GM21423 (cell line): Measurements from ENCODE around the gene BRD3.

ENCODE experiments used
- ATAC-seq: cut with Tn5 transposase; IDR thresholded peaks from one replicate; pipeline ENCODE4 v1.9.1; 2021; ENCODE audit warnings: mild to moderate bottlenecking, moderate library complexity; ENCODE audit not compliant: unreplicated experiment

Gene BRD3

DNA sequence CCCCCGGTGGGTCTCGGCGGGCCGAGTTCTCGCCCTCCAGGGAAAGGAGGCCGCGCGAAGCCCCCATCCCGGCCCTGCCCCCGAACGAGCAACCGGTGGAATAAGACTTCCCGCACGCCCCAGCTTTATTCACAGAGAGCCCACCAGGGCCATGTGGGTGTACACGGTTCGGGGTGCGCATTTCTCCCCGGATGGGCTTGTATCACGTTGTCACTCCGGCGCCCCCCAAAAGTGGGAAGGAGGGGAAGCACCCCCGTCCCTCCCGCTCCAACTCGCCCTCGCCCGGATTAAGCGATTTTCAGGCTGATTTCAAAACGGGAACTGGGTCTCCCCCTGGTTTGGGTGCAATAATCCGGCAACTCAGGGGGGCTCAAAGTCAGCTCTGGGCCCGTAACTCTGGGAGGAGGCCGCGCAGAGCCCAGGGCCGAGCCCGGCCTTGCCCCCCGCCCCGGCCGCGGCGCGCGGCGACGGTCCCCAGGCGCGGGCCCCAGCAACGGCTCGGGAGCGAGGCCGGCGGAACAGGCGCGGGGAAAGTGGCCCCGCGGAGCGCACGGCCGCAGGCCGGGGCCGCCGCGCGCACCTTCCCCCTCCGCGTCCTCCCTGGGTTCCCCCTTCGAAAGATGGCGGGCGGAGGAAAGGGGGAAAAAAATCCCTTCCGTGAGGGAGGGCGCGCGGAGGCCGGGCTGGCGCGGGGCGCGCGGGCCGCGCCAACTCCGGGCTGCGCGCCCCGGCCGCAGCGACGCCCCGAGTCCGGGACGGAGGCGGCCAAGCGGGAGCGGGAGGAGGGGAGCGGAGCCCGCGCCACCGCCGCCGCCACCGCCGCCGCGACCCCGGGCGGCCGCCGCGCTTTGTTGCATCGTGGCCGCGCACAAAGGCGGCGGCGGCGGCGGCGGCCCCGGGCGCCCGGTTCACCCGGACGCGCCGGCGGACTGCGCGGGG, 644 bp downstream of the BRD3 start:
- peak; percentile 3 for ATAC-seq

DNA sequence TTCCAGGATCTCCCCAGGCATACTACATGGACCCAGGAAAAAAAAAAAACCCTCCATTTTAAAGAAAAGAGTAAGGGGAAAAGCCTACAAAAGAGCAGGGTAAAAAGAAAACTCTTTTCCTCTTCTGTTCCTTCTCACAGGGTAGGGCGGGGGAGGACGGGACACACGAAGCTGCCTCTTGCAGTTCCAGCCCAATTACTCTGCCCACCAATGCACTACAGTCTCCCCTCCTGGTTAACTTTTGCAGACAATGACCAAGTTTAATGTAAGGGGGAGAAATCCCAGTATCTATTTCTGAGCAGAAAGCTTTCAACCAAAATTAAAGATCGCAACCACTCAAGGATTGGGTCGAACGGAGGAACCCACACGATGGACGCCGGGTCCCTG, 1.3 kb downstream of the BRD3 start:
- no peak for ATAC-seq

DNA sequence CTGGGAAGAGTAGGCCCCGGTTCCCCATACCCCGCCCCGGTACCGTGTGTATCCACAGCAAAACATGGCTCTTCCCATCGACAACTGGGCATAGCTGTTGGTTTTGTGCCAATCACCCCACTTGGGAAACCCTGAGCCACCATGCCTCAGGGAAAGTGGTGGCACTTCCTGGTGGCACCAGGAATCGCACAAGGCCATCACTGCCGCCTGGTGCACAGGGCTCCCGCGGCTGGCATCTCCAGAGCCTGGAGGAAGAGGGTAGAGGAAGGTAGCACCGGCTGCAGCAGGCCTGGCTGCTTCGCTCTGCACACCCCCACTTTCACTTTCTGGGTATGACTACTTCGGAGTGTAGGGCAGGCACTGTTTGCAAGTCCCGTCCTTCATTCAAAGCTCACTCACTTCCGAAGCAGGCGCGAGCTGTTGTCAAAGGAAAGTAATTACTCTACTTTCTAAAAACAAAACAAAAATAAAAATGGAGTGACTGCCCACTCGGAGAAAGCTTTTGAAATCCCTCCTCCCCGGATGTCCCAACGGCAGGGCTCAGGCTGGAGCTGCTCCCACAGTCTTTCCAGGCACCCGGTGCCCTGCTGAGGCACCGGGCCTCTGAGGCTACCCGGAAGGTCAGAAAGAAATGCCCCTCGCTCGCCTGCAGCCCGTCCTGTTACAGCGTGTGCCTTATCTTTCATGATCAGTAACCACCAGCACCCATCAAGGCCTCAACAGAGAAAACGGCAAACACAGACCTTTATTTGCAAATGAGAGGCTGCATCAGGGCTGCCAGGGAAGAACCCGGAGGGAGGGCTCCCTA, 2.0 kb downstream of the BRD3 start:
- ATAC-seq: no peak

DNA sequence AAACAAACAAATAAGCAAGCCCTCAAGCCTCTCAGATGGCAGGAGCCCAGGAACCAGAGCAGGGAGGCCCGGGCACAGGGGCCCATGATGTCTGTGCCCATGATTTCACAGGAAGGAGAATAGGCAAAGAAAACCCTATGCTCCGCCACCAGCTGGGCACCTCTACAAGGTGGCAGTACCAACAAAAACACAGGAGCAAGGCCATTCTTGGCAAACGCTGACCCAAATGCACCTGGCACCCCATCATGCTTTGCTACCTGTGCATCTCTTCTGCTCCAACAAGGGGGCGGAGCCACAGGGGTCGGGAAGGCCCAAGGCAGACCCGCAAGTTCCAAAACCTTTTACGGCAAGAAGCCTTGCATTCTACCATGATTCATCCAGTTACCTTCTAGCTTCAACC, 3.1 kb downstream of the BRD3 start:
- ATAC-seq: no peak

DNA sequence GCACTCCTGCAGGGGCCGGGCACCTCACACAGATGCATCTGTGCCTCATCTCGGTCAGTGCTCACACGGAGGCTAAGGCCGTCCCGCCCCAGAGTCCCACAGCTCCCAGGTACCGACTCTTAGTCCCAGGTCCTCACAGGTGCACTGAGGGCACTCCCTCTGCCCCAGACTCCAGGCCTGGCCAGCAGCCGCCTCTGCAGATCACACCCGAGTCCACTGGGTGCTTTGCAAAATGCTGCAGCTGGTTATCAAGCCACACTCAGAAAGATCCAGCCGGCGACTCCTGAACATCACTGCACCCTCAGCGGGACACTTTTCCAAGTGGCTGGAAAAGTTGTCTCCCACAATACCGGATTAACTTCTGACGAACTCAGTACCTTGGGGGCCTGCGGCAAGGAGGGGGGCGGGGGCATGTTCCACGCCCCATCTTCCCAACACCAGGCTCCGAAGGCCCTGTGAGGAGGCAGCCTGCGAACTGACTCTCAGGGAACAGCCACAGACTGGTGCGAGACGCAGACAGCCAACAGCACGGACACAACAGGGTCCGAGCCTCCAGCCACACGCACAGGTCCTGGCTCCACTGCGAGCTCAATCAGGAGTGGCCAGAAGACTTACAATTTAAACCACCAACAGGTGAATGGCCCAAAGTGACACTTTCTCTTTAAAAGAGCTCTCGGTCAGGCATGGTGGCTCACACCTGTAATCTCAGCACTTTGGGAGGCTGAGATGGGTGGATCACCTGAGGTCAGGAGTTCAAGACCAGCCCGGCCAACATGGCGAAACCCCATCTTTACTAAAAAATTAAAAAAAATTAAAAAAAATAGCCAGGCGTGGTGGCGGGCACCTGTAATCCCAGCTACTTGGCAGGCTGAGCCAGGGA, 4.0 kb downstream of the BRD3 start:
- no peak for ATAC-seq

DNA sequence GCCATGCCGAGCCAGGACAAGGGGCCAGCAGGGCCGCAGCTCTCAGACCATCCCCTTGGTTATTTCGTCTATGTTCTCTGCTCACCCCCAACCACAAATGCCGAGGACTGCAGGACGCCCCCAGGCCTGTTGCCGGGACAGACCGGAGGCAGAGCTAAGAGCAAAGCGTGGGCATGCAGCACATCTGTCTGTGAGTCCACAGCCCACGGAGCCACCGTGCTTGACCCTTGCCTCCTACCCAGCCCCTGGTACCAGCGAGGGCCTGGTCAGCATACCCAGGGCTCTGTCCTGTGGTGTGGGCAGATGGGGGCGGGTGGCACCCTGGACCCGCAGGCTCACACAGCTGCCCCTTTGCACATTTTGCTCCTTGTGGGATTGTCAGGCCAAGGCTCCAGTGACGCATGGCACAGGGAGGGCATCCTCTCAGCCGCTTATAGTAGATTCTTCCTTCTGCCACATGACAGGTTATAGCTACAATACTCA, 4.7 kb downstream of the BRD3 start:
- ATAC-seq: no peak

DNA sequence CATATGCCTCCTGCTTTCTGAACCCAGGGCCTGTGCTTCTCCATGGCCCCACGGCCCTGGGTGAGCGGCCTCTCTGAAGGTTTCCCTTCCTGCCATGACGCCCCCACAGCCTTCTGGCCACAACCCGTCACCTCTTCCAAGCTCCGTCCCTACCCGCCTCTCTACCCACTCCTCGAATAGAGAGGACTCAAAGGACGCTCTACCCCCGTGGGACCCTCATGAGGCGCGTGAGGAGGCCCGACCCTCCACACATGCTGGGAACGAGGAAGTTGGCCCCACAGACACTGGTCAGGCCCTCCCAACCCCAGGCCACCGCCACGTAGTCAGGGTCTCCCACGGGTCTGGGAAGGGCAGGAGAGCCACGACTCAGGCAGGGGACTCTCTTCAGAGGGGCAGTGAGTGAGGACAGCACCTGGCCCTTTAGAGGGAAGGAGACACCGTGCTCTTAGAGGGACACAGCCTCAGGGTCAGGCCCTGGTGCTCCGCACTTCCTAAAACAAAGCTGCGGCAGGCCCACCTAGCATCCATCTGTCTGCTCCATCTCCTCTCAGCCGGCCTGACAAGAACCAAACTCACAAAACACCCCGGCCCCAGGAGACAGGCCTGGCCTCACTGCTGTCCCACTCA, 5.3 kb downstream of the BRD3 start:
- ATAC-seq: no peak

DNA sequence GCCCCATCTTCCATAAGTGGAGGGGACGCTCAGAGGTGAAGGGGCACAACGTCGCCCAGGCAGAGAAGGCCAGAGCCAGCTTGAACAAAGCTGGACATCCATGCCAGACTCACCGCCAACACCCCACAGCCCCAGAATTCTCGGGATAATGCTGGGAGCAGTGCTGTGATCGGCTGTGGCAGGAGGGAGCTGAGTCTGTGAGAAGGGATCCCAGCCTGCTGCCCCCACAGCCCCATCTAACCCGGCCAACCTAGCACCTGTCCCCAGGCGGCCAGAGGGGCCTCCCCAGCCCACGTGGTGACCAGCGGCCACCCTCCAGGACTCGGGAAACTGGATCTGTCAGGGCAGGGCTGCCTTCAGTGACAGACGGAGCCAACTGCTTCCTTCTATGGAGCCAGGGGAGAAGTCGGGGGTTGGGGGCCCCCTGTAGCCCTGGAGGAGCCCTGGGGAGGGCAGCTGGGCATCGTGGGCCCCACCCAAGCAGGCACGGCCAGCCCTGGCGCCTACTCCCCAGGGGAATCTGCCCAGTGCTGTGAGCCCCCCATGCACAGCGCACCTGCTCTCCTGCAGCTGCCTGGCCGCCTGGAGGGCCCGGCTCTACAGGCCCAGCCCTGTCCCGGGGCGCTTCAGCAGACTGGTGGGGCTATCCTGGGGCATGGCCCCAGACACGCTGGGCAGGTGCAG, 6.0 kb downstream of the BRD3 start:
- no peak for ATAC-seq

DNA sequence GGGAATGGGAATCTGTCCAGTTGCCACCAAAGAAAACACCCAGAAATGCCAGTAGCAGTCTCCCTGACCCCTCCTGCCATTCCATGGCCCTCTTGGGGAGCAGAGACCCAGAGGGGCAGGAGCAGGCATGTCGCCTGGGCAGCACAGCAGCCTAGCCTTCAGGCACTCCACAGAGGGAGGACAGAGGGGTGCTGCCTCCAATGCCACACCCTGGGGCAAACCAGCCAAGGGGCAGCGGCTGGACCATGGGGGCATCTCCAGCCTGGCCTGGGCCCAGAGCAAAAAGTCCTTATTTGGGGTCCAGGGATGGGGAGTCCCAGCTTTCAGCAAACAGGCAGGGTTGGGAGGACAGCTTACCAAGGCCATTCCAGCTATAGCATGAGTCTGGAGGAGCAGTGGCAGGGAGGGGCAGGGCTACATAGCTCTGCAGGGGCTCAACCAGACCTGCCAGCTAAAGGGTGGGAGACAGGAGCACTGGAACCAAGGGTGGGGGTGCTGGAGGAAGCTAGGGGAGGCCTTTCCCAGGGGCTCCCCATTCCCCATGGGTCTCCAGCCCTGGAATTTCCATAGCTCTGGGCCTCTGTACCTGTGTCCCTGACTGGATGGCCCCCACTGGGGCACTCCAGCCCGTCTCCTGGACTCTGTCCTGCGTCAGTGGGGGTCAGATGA, 6.7 kb downstream of the BRD3 start:
- no peak for ATAC-seq

DNA sequence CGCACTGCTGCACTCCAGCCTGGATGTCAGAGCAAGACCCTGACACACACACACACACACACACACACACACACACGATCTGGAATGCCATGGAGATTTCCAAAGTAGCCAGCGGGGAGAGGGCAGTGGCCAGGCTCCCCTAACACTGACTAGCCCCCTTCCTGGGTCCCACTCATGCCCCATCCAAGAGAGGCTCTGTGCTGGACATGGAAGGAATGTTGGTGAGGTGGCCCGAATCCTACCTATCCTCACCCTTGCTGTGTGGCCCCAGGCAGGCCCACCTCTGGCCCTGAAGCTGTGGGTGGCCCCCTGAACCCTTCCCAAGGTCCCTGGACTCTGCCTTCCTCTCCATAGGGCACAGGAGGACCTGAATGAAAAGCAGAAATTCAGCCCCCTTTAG, 7.3 kb downstream of the BRD3 start:
- ATAC-seq: no peak

DNA sequence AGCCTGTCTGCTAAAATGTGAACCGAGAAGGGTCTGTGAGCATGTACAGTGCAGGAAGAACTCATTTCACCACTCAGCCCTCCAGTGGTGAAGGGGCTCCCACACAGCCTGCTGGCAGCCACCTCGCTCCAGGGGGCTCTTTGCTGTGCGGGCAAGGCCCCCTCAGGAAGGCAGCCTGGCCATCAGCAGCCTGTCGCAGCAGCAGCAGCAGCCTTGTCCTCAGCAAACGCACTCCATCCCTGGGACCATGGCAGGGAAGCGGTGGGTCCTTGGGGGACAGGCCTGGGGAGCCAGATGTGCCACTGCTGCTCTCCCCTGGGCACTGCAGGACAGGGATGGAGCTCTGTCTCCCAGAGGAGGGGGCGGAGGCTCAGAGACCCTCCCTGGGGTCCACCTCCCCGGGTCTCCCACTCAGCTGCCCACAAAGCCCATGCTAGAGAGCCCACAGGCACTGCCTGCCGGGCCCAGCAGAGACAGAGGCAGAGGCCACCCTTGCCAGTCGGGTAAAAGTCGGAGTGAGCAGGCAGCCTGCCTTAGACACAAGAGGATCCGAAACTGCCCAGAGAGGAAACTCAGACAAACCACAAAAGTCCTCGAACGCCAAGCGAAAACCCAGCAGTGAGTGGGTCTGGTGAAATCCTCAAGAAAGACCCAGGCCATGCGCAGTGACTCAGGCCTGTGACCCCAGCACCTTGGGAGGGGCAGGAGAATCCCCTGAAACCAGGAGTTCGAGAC, 8.0 kb downstream of the BRD3 start:
- peak; percentile 78 for ATAC-seq

DNA sequence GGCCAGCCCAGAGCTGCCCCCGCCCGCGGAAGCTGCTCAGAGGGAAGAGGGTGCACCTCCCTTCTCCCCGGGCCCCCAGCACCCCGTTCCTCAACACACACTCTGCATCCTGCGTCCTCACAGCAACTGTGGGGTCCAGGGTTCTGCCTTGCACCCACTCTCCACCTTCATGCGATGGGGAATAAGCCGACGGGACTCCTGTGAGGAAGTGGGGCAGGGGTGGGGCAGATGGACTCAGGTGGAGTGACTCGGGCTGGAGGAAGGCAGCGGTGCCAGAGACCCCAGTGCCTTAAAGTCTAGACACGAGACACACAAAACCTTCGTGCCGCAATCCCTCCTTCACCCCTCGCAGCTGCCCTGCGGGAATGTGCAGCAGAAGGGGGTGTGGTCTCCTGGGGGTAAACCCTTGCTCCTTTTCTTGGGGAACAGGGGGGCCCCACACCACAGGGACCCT, 8.6 kb downstream of the BRD3 start:
- no peak for ATAC-seq

DNA sequence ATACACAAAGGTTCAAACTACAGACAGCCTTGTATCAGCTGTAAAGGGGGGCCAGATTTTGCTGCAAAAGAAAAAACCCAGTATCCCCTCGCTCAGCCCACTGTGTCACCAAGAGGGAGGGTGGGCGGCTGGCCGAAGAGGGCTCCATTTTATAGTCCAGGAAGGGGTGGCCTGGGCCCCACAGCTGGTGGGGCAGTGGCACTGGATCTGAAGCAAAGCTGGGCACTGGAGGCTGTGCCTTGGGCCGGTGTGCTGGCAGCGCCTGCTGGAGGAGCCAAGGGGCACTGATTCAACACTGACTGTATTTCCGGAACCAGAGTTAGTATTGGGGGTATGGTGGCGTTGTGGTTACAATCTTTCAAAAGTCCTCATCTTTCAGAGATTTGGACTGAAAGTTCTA, 9.1 kb downstream of the BRD3 start:
- ATAC-seq: no peak

DNA sequence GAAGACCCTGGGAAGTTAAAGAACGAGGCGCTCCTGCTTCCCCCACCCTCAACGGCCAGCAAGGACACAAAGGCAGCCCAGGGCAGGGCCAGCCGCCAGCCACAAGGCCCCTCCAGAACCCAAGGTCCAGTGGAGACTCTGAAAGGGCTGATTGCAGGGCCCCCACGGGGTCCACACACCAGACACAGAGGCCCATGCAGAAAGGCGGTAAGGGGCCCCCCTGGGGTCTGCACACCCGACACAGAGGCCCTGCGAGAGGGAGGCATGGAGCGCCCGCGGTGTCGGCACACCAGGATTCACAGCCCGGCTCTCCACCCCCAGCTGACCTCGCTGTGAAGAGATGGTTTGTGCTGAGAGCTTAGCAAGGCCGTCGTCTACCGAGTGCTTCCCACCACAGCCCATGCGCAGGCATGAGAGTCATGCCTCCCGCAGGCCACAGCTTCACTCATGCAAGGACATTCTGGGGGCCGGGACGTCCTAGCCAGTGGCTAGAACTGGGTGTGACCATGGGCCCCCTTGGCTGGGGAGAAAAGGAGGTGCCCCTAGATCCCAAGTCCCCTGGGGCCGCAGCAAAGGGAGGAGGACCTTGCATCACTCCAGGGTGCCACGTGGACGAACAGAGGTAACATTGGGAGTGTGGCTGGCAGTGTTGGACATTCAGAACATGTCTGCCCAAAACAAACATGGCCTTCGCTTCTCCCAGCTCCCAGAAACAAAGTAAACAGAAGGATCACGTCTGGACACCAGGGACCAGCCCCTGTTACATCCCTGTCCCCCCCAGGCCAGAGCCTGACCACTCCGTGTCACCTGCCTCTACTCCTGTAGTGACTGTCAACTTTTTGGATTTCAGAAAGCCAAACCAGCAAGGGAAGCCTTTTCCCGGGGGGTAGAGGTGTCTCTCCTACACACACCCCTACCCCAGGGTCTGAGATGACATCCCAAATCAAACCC, 9.8 kb downstream of the BRD3 start:
- no peak for ATAC-seq

DNA sequence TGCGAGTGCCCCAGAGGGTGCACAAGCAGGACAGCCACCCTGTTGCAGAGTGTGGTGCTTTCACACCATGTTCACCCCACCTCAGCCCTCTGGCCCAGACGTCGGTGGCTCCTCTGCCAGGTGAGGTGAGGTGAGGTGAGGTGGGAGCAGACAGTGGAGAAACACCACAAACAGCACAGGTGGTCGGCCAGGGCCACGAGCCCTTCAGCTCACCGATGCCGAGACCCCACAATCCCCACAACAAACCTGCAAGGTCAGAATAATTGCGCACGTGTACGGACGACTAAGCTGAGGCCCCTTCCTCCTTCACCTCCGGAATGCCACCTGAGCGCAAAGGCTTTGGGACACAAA, 10.5 kb downstream of the BRD3 start:
- no peak for ATAC-seq

DNA sequence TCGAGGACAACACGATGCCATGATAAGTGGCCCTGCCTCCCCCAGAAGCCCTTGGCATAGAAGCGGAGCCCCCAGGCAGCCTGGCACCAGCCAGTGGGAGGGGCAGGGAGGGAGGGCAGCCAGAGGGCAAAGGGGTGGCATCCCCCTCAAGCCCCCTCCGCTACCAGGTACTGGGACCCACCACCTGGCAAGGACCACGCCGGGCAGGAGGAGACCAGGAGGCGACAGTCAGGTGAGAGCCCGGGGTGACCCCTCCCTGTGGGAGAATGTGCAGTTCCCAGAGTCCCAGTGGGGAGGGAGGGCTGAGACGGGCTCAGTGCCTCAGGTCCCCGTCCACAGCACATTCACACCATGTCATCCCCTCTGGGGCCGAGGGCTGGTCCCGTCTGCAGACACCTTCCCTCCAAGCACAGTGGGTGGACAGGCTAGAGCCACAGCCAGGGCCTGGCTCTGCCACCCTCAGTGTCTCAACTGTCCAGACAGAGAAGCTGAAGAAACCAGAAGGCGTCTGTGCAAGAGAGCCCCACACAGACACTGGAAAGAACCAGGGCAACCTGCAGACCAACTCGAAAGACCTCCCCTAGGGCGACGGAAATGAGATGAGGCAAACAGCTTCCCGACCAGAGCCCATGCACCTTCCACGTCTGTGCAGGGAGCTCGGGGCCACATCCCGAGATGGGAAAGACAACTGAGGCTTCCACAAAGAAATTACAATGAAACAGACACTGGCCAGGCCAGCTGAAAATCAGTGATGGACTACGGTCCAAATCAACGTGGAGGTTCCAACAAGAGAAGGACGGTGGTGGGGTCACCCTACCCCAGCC, 11.1 kb downstream of the BRD3 start:
- no peak for ATAC-seq

DNA sequence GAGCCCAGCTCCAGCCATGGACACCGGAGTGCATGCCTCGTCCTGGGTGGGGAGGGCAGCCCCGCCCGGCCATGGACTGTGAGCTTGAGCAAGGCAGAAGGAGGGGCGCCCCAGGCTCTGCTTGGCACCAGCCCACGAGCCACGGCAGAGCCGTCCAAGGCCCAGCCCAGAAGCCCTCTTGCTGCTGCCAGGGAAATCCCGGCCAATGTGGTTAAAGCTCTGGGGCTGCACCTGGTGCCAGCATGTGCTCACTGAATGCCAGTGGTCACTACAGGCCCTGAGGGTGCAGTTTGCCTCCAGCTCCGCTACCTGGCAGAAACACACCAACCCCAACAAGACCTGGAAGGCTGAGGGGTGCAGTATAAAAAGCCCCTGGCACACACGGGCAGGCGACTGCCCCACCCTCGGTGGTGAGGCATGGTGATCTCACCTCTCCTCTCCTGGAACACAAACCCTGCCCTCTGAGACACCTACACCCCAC, 11.8 kb downstream of the BRD3 start:
- no peak for ATAC-seq
